ENCODE results near the gene SH2D1A. TPM values are rescaled to one million over a fixed set of nuclear protein-coding genes. Genes with fewer than 3 reads are reported as not detected.

SH2D1A gene
- total and polyA plus RNA-seq, 2 donors from 2014 or later: 2.7 TPM; not detected in 1

- intact Hi-C loops (cut with DNase I): no loop called here
- TF ChIP-seq CTCF (IDR thresholded peaks at IDR 0.05; ENCODE audit: borderline replicate concordance, extremely low read depth, insufficient read depth): no peak
- H3K4me1 ChIP-seq (ENCODE audit: control insufficient read depth in 2 of 3, insufficient read depth in 2 of 3, low read depth in 1 of 3, low read length in 3 of 3): no peaks in the 10 kb centered on the region
- no peak overlapping the region for H3K9ac ChIP-seq (ENCODE audit: low read length in 3 of 3)
- no peak for FAIRE-seq
- no peaks in the 10 kb centered on the region for H3K36me3 ChIP-seq (ENCODE audit: control insufficient read depth in 2 of 3, insufficient read depth in 3 of 3, low read length in 3 of 3)
- H3K9me3 ChIP-seq (ENCODE audit: control insufficient read depth in 2 of 3, insufficient read depth in 1 of 3, low read length in 3 of 3): no peaks in the 10 kb centered on the region
- no peaks in the 10 kb centered on the region for H3K27me3 ChIP-seq (ENCODE audit: control insufficient read depth, insufficient read depth, low read length)
- H3K4me3 ChIP-seq (ENCODE audit: low read length in 3 of 3): no peak overlapping the region
- H3K27ac ChIP-seq (ENCODE audit: low read depth in 2 of 2, low read length in 2 of 2): no peak overlapping the region
- DNase-seq: no peak
Measured at GRCh38 chrX:124414281-124414680, 67.9 kb downstream of the SH2D1A start.

DNA sequence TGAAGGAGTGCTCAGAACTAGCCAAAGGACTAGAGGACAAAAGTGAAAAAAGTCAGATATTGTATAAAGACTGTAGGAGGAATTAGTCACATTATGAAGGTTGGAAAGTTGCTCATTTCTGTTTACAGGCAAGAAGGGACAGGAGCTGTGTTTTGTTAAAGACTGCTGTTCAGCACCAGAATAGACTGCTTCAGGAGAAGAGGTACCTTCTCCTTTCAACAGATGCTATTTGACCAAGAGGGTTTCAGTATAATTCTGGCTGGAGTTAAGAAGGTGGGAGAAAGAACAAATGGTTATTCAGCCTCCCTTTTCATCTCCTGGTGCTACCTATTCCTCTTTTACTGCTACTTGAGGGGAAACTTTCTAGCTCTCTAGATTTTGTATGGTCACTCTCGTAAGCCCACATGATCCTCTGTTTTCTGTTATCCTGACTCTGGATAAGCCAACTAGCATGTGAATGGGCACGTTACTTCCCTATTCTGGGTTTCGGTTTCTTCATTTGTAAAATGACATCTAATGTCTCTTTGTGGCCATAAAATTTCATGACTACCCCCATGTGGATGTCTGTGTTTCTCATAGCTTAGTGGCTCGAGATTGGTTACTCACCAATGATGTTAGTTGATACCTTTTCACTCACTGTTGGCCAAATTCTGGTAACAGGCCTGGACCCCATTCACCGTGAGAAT is 68.9 kb downstream of the SH2D1A start:
- no peak for FAIRE-seq

GRCh38 chrX:124421898-124422655 is 75.7 kb downstream of the SH2D1A start:
- no peaks in the 10 kb centered on the region for H3K9me3 ChIP-seq (ENCODE audit: control insufficient read depth in 2 of 3, insufficient read depth in 1 of 3, low read length in 3 of 3)
- intact Hi-C loops (cut with DNase I): no loop called here
- DNase-seq: no peak
- H3K27me3 ChIP-seq (ENCODE audit: control insufficient read depth, insufficient read depth, low read length): no peaks in the 10 kb centered on the region
- FAIRE-seq: no peak
- H3K27ac ChIP-seq (ENCODE audit: low read depth in 2 of 2, low read length in 2 of 2): no peak overlapping the region
- H3K36me3 ChIP-seq (ENCODE audit: control insufficient read depth in 2 of 3, insufficient read depth in 3 of 3, low read length in 3 of 3): no peaks in the 10 kb centered on the region
- H3K9ac ChIP-seq (ENCODE audit: low read length in 3 of 3): no peak overlapping the region
- no peak for TF ChIP-seq CTCF (IDR thresholded peaks at IDR 0.05; ENCODE audit: borderline replicate concordance, extremely low read depth, insufficient read depth)
- H3K4me1 ChIP-seq (ENCODE audit: control insufficient read depth in 2 of 3, insufficient read depth in 2 of 3, low read depth in 1 of 3, low read length in 3 of 3): peaks cover 0 to 2% (median 0%) of the 10 kb centered on the region in 3 donors
- no peak overlapping the region for H3K4me3 ChIP-seq (ENCODE audit: low read length in 3 of 3)

More for the DNA sequence above, 68.9 kb downstream of the SH2D1A start:
- Histone ChIP-seq H3K9ac (ENCODE audit: low read length in 3 of 3) (no peak overlapping the region), H3K27ac (ENCODE audit: low read depth in 2 of 2, low read length in 2 of 2) (no peak overlapping the region), H3K36me3 (ENCODE audit: control insufficient read depth in 2 of 3, insufficient read depth in 3 of 3, low read length in 3 of 3) (no peaks in the 10 kb centered on the region), H3K4me3 (ENCODE audit: low read length in 3 of 3) (no peak overlapping the region), H3K9me3 (ENCODE audit: control insufficient read depth in 2 of 3, insufficient read depth in 1 of 3, low read length in 3 of 3) (no peaks in the 10 kb centered on the region), H3K4me1 (ENCODE audit: control insufficient read depth in 2 of 3, insufficient read depth in 2 of 3, low read depth in 1 of 3, low read length in 3 of 3) (no peaks in the 10 kb centered on the region), H3K27me3 (ENCODE audit: control insufficient read depth, insufficient read depth, low read length) (no peaks in the 10 kb centered on the region)
- DNase-seq: no peak
- no peak for TF ChIP-seq CTCF (IDR thresholded peaks at IDR 0.05; ENCODE audit: borderline replicate concordance, extremely low read depth, insufficient read depth)
- intact Hi-C loops (cut with DNase I): no loop called here

Other genes starting within 250 kb of the SH2D1A start
- not detected for gene TEX13D, start 13.9 kb upstream of the SH2D1A start, total RNA-seq
- not detected for gene TEX13D, start 13.9 kb upstream of the SH2D1A start, polyA plus RNA-seq (ENCODE audit: insufficient read depth, low read depth, low replicate concordance)

Measured in kidney (tissue), 14 donors.